Measurements from ENCODE around the gene UFD1. TPM values are rescaled to one million over a fixed set of nuclear protein-coding genes. Genes with fewer than 3 reads are reported as not detected.

Gene UFD1
- total and polyA plus RNA-seq, 8 donors, result 3.8 to 86.6 (median 51.3) TPM

- no peak for DNase-seq
- H3K27me3 ChIP-seq, result no peaks in the 10 kb centered on the region
- TF ChIP-seq POLR2A (IDR thresholded peaks at IDR 0.05), result no peak
- no peak for TF ChIP-seq POLR2AphosphoS5 (IDR thresholded peaks at IDR 0.05)
- TF ChIP-seq EP300 (IDR thresholded peaks at IDR 0.05), result no peak
- no peak for TF ChIP-seq CTCF (IDR thresholded peaks at IDR 0.05)
- intact Hi-C loops (cut with DNase I; ENCODE audit: low total_unique reads), result no loop called here
- no peaks in the 10 kb centered on the region for H3K9me3 ChIP-seq
- H3K27ac ChIP-seq, result no peak overlapping the region
- WGBS, 5 donors, result 94 to 99% (median 96%) methylated on average over 1 of the region's 1 CpG
- H3K4me3 ChIP-seq, result no peak overlapping the region
- no peaks in the 10 kb centered on the region for H3K4me1 ChIP-seq
- peaks cover 79 to 100% (median 99%) of the 10 kb centered on the region in 4 donors for H3K36me3 ChIP-seq
These were observed 16.0 kb downstream of the UFD1 start for GRCh38 chr22:19463008-19463407.

DNA sequence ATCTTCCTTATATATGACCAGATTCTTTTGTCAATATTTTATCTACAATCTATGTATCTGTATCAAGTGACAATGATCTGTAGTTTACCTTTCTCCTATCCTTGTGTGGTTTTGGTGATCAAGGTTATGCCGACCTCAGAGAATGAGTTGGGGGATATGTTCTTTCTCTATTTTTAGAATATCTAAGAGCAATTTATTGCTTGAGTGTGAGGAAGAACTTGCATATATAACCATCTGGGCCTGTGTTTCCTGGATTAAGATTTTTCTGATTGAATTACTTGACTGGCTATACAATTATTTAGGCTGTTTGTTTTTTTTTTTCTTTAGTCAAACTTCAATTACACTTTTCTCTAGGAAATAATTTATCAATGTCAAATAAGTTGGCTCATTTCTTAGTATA lies 17.5 kb downstream of the UFD1 start:
- intact Hi-C loops (cut with DNase I; ENCODE audit: low total_unique reads), result no loop called here
- no peak for TF ChIP-seq EP300 (IDR thresholded peaks at IDR 0.05)
- no peak for TF ChIP-seq CTCF (IDR thresholded peaks at IDR 0.05)
- no peak overlapping the region for H3K4me3 ChIP-seq
- DNase-seq, result no peak
- H3K27me3 ChIP-seq, result no peaks in the 10 kb centered on the region
- 77 to 91% (median 87%) methylated on average over 1 of the region's 1 CpG for WGBS, 5 donors
- H3K9me3 ChIP-seq, result no peaks in the 10 kb centered on the region
- H3K27ac ChIP-seq, result no peak overlapping the region
- no peaks in the 10 kb centered on the region for H3K4me1 ChIP-seq
- H3K36me3 ChIP-seq, result peaks cover 79 to 100% (median 99%) of the 10 kb centered on the region in 4 donors

GRCh38 chr22:19460036-19460435 lies 19.0 kb downstream of the UFD1 start:
- no peak for DNase-seq
- Histone ChIP-seq H3K36me3 (peaks cover 79 to 100% (median 99%) of the 10 kb centered on the region in 4 donors), H3K4me1 (no peaks in the 10 kb centered on the region), H3K4me3 (no peak overlapping the region), H3K9me3 (no peaks in the 10 kb centered on the region), H3K27ac (no peak overlapping the region), H3K27me3 (no peaks in the 10 kb centered on the region)
- intact Hi-C loops (cut with DNase I; ENCODE audit: low total_unique reads), result no loop called here
- WGBS, 5 donors, result 66 to 82% (median 73%) methylated on average over 2 of the region's 2 CpGs
- TF ChIP-seq POLR2AphosphoS5 (IDR thresholded peaks at IDR 0.05) (no peak), POLR2A (IDR thresholded peaks at IDR 0.05) (no peak), CTCF (IDR thresholded peaks at IDR 0.05) (no peak), EP300 (IDR thresholded peaks at IDR 0.05) (no peak)

DNA sequence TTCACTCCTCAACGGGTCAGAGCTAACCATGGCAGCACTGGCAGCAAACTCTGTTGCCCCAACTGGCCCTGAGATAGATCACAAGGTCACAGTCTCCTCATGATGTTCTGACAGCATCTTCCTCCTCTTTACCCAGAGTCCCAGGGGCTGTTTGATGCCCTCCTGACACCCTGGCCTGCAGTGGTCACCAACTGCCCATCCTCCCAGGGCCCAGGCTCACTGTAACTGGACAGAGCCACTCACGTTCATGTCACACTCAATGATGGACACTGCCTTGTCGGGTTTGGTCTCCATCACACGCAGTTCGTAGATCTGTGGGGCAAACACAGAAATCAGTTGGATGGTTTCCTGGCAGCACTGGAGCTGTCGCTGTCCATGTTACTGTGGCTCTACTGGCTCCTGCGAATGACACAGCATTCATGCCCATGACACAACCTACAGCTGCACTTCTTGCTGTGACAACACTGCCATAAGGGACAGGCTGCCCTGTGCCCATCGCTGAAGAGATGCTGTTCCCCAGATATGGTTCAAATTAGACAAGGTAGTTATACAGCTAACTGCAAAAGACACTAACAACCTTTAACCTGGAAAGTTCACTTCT lies 21.1 kb downstream of the UFD1 start:
- TF ChIP-seq POLR2A (IDR thresholded peaks at IDR 0.05) (no peak), POLR2AphosphoS5 (IDR thresholded peaks at IDR 0.05) (no peak), EP300 (IDR thresholded peaks at IDR 0.05) (no peak), CTCF (IDR thresholded peaks at IDR 0.05) (no peak)
- H3K27me3 ChIP-seq, result no peaks in the 10 kb centered on the region
- no peaks in the 10 kb centered on the region for H3K9me3 ChIP-seq
- H3K27ac ChIP-seq, result no peak overlapping the region
- intact Hi-C loops (cut with DNase I; ENCODE audit: low total_unique reads), result loop anchor here (10.0 kb wide), 1 partner anchor 273 kb away; no protein-coding TSS in a partner anchor
- no peak for DNase-seq
- 93 to 97% (median 97%) methylated on average over 8 of the region's 8 CpGs for WGBS, 5 donors
- H3K36me3 ChIP-seq, result peaks cover 79 to 100% (median 99%) of the 10 kb centered on the region in 4 donors
- no peak overlapping the region for H3K4me3 ChIP-seq
- no peaks in the 10 kb centered on the region for H3K4me1 ChIP-seq
